GM19099 (cell line): ENCODE data around the gene ZNF207.
A peak's percentile ranks its signal among the peaks of the same experiment; 100 is the strongest.

Experiments used
- POLR2A ChIP-seq: IDR thresholded peaks from 3 replicates; pipeline ENCODE4 v1.6.1; 2011; ENCODE audit warnings: low read depth; ENCODE audit not compliant: insufficient read length; ENCODE audit errors: extremely low read depth

Gene ZNF207

DNA sequence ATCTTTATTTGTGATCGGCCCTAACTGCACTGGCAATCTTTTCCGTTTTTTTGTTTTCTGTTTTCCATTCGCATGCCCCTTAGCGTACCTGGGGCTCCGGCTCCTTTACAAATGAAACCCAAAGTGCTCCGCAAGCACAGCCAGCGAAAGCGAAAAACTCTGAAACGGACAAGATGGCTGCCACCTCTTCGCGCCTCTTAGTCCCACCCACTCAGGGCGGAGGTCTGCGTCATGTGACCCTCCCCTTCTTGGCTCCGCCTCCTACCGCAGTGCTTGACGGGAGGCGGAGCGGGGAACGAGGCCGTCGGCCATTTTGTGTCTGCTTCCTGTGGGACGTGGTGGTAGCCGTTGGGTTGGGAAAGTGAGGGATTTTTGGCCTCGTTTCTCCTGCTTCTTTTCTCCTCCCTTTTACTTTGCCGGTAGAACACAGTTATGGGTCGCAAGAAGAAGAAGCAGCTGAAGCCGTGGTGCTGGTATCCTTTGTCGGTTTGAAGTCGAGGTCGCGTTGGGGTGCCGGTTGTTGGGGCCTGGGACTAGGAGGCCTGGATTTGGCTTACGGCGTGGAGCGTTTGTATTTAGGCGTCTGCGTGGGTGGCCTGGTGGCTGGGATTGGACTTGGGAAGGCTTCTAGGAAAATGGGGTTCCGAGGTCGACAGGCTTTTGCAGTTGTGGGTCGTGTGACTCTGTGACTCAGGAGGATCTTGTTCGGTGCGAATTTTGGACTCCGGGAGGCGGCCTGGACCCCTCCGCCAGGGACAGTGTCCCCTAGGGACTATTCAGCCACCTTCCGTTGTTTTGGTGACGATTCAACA lies at the start of gene ZNF207:
Gene ZNF207, plus strand, starts transcription at position 304 of the 812 bp plus-strand sequence. Its CDS starts 129 bp downstream, at position 433.
- TF ChIP-seq POLR2A: peak; percentile 89

GRCh38 chr17:32302037-32302436 lies 47.9 kb upstream of the ZNF207 start:
- no peak for TF ChIP-seq POLR2A

DNA sequence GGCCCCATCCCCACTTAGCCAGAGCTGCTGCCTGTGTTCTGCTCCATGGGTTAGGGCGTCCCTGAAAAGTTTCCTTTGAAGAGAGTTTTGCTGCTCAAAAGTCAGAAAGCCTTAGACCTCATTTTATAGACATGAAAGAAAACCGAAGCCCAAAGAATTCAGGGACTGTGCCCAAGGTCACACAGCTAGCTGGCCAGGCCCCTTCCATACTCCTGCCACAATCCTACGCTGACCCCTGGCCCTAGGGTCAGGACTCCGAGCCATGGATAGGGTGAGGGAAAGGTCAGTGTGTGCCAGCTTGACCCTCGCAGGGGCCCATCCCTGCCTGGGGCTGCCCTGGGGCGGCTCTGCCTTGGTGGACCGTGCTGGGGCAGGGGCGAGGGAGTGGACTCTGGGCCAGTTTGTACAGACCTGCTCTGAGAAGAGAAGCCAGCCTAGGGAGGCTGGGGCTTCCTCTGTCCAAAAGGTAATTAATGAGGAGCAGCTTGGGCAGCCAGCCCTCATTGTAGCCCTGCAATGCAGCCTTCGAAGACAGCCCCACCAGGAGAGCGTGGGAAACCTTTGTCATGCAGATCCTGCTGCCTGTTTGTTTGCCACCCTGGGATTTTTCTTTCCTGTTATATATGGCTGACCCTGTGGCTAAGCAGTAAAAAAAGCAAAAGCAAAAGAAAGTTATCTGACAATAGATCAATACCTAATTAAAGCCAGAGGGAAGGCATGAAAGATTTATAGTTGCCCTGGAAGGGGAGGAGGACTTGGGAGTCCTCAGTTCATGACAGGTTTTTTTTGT lies 46.9 kb upstream of the ZNF207 start:
- TF ChIP-seq POLR2A: no peak

DNA sequence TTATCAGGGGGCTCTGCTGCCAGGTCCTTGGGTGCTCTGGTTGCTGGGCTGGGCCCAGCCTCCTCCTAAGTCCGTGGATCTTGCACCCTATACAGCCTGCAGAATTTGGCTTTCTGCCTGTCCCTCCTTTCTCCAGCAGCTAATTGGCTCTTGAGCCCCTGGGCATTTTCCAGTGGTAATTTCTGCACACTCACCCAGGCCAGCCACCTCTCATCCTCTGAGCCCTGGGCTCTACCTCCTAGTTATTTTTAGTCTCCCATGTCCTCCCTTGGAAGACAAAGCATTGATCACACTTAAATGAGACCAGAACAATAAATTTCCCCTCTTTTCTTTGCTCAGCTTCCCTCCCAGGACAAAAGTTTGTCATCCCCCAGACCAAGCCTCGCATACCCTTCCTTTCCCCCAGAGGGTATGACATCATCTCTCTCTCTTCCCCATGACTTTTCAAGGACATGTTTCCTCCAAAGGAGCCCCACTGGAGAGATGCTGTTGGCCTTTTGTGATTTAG lies 46.1 kb upstream of the ZNF207 start:
- no peak for TF ChIP-seq POLR2A

DNA sequence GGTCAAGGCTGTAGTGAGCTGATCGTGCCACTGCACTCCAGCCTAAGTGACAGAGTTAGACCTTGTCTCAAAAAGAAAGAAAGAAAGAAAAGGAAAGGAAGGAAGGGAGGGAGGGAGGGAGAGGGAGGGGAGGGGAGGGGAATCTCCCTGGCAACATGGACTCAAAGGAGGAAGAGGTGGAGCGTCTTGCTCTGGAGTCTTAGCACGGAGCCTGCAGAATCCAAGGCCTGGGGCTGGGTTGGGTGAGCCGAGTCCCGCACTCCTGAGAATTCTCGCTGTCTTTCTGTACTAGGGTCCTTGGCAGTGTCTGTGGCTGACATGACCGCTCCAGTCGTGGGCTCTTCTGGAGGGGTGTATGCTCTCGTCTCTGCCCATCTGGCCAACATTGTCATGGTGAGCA lies 44.9 kb upstream of the ZNF207 start:
- no peak for TF ChIP-seq POLR2A

GRCh38 chr17:32307658-32308057 lies 42.3 kb upstream of the ZNF207 start:
- no peak for TF ChIP-seq POLR2A

DNA sequence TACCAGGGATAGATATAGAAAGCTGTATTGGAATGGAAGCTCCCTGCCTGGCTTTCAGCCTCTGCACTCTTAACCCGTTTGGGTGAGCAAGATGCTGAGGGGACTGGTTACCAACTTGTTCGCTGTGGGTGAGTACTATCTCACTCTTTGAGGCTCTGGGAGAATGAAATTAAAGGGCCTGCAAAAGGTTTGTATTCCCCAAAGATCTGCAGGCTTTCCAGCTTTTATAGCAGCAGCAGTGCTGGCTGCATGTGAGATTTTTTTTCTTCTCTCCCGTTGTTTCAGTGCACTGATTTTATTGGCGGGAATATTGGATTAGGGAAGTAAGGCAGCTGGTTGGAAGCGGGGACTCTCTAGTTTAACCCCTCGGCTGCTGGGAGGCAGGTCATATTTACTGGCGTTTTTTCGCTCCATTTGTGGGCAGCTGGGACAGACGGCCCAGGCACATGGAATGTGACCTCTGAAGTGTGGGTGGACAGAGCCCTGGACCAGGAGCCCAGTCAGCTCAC lies 38.9 kb upstream of the ZNF207 start:
- no peak for TF ChIP-seq POLR2A

GRCh38 chr17:32314636-32315035 lies 35.3 kb upstream of the ZNF207 start:
- TF ChIP-seq POLR2A: no peak

GRCh38 chr17:32315171-32315570 lies 34.8 kb upstream of the ZNF207 start:
- no peak for TF ChIP-seq POLR2A

- no peak for TF ChIP-seq POLR2A
Measured at GRCh38 chr17:32317353-32317752, 32.6 kb upstream of the ZNF207 start.

GRCh38 chr17:32318071-32318470 lies 31.9 kb upstream of the ZNF207 start:
- no peak for TF ChIP-seq POLR2A

- TF ChIP-seq POLR2A: no peak
Measured at GRCh38 chr17:32319548-32319905, 30.4 kb upstream of the ZNF207 start.

GRCh38 chr17:32320847-32321246 lies 29.1 kb upstream of the ZNF207 start:
- no peak for TF ChIP-seq POLR2A

- no peak for TF ChIP-seq POLR2A
Measured at GRCh38 chr17:32323046-32323445, 26.9 kb upstream of the ZNF207 start.

GRCh38 chr17:32323811-32324491 lies 26.0 kb upstream of the ZNF207 start:
- peak; percentile 19 for TF ChIP-seq POLR2A
